Upper lobe of right lung (tissue), 1 donor: ENCODE data around the gene PRELID2. TPM values are rescaled to one million over a fixed set of nuclear protein-coding genes. Genes with fewer than 3 reads are reported as not detected.

Experiments used
- ATAC-seq: fragments of 200-7000 bp; cut with Tn5 transposase; one replicate; pipeline ENCODE4 v1.9.1; 2020; ENCODE audit warnings: mild to moderate bottlenecking, moderate library complexity
- DNase-seq: peaks from one replicate; pipeline ENCODE4 v3.0.0-alpha.2; 2020
- H3K27ac ChIP-seq: fragments of 200-600 bp; one replicate; pipeline ENCODE4 v1.8.0; 2022
- H3K27me3 ChIP-seq: fragments of 200-600 bp; one replicate; pipeline ENCODE4 v1.8.0; 2022; ENCODE audit warnings: mild to moderate bottlenecking
- H3K36me3 ChIP-seq: fragments of 200-600 bp; one replicate; pipeline ENCODE4 v1.8.0; 2022
- H3K4me1 ChIP-seq: fragments of 200-600 bp; one replicate; pipeline ENCODE4 v1.8.0; 2022
- H3K4me3 ChIP-seq: fragments of 200-600 bp; one replicate; pipeline ENCODE4 v1.8.0; 2022; ENCODE audit warnings: mild to moderate bottlenecking
- H3K9me3 ChIP-seq: fragments of 200-600 bp; one replicate; pipeline ENCODE4 v1.8.0; 2022
- CTCF ChIP-seq: fragments of 200-600 bp; IDR thresholded peaks from one replicate; pipeline ENCODE4 v1.8.0; 2022; ENCODE audit warnings: antibody characterized with exemption
- intact Hi-C: fragments of 100-400 bp; cut with DNase I; formaldehyde crosslinking; loops from one replicate; pipeline ENCODE4 v1.11.0; 2022
- total RNA-seq: library from RNA; stranded (reverse); fragmentation: NEBNext Ultra II Directional; extraction: Animal tissue kit (Norgen Biotek cat#: 25700); gene quantifications from one replicate; pipeline ENCODE4 v1.2.1, GENCODE V29; 2021
- donor health status: DM: no; HTN: yes; CAD: no; lungs with severe emphysema.

Gene PRELID2
- total RNA-seq, 1 donor from 2014 or later = 9.2 TPM

GRCh38 chr5:145793574-145793973, 41.6 kb downstream of the PRELID2 start:
- H3K4me1 ChIP-seq = no peaks in the 10 kb centered on the region
- ATAC-seq (no peak), DNase-seq (no peak)
- H3K27ac ChIP-seq = no peak overlapping the region
- intact Hi-C loops = no loop called here
- H3K9me3 ChIP-seq = no peaks in the 10 kb centered on the region
- no peak overlapping the region for H3K4me3 ChIP-seq
- no peak for TF ChIP-seq CTCF
- H3K27me3 ChIP-seq = no peaks in the 10 kb centered on the region
- no peaks in the 10 kb centered on the region for H3K36me3 ChIP-seq

GRCh38 chr5:145792840-145793239, 42.3 kb downstream of the PRELID2 start:
- H3K4me1 ChIP-seq = no peaks in the 10 kb centered on the region
- no peak overlapping the region for H3K4me3 ChIP-seq
- no peak overlapping the region for H3K27ac ChIP-seq
- intact Hi-C loops = no loop called here
- H3K27me3 ChIP-seq = no peaks in the 10 kb centered on the region
- DNase-seq (no peak), ATAC-seq (no peak)
- H3K9me3 ChIP-seq = no peaks in the 10 kb centered on the region
- TF ChIP-seq CTCF = no peak
- no peaks in the 10 kb centered on the region for H3K36me3 ChIP-seq

GRCh38 chr5:145791866-145792265, 43.3 kb downstream of the PRELID2 start:
- Histone ChIP-seq H3K27ac (no peak overlapping the region), H3K36me3 (no peaks in the 10 kb centered on the region), H3K4me1 (no peaks in the 10 kb centered on the region), H3K9me3 (no peaks in the 10 kb centered on the region), H3K4me3 (no peak overlapping the region), H3K27me3 (no peaks in the 10 kb centered on the region)
- intact Hi-C loops = no loop called here
- DNase-seq (no peak), ATAC-seq (no peak)
- TF ChIP-seq CTCF = no peak

- H3K4me3 ChIP-seq = no peak overlapping the region
- DNase-seq (no peak), ATAC-seq (no peak)
- no peaks in the 10 kb centered on the region for H3K4me1 ChIP-seq
- H3K27ac ChIP-seq = no peak overlapping the region
- H3K36me3 ChIP-seq = no peaks in the 10 kb centered on the region
- intact Hi-C loops = no loop called here
- no peaks in the 10 kb centered on the region for H3K27me3 ChIP-seq
- no peak for TF ChIP-seq CTCF
- no peaks in the 10 kb centered on the region for H3K9me3 ChIP-seq
Measured at GRCh38 chr5:145787996-145788395, 47.1 kb downstream of the PRELID2 start.

- H3K9me3 ChIP-seq = no peaks in the 10 kb centered on the region
- no peaks in the 10 kb centered on the region for H3K27me3 ChIP-seq
- H3K4me3 ChIP-seq = no peak overlapping the region
- no peaks in the 10 kb centered on the region for H3K36me3 ChIP-seq
- no peaks in the 10 kb centered on the region for H3K4me1 ChIP-seq
- TF ChIP-seq CTCF = no peak
- no peak for ATAC-seq
- intact Hi-C loops = no loop called here
- H3K27ac ChIP-seq = no peak overlapping the region
- no peak for DNase-seq
Measured at GRCh38 chr5:145787507-145787906, 47.6 kb downstream of the PRELID2 start.

GRCh38 chr5:145787001-145787400, 48.1 kb downstream of the PRELID2 start:
- no peak for ATAC-seq
- Histone ChIP-seq H3K36me3 (no peaks in the 10 kb centered on the region), H3K27me3 (no peaks in the 10 kb centered on the region), H3K9me3 (no peaks in the 10 kb centered on the region), H3K27ac (no peak overlapping the region), H3K4me3 (no peak overlapping the region), H3K4me1 (no peaks in the 10 kb centered on the region)
- intact Hi-C loops = no loop called here
- no peak for TF ChIP-seq CTCF
- no peak for DNase-seq
